ENCODE measurements around the gene CLSTN1. TPM values are rescaled to one million over a fixed set of nuclear protein-coding genes. Genes with fewer than 3 reads are reported as not detected.

CLSTN1 gene
- total RNA-seq, 3 donors from 2014 or later (not counting 1 experiment from before 2014, with no cell fraction given), result 83.1 to 114 (median 94.5) TPM

- Histone ChIP-seq H3K4me3 (ENCODE audit: low read length) (no peak overlapping the region), H3K36me3 (ENCODE audit: control insufficient read depth, insufficient read depth, low read length) (peaks cover 16% of the 10 kb centered on the region), H3K4me1 (ENCODE audit: control insufficient read depth, insufficient read depth, low read length) (peaks cover 15% of the 10 kb centered on the region), H3K27ac (ENCODE audit: low read length) (no peak overlapping the region), H3K27me3 (ENCODE audit: control insufficient read depth, insufficient read depth, low read length) (no peaks in the 10 kb centered on the region), H3K9me3 (ENCODE audit: control insufficient read depth, insufficient read depth, low read length) (peaks cover 3% of the 10 kb centered on the region)
- H3K27me3 Mint-ChIP-seq (ENCODE audit: low read depth in 2 of 2), result no peaks in the 10 kb centered on the region
- DNase-seq (no peak), ATAC-seq (peak in 1 of 3 donors; percentile 36)
- peaks cover 0 to 2% of the 10 kb centered on the region in 2 donors for H3K4me1 Mint-ChIP-seq
- H3K9me3 Mint-ChIP-seq, result no peaks in the 10 kb centered on the region
- intact Hi-C loops (cut with micrococcal nuclease), result no loop called here
- no peak overlapping the region for H3K4me3 Mint-ChIP-seq
- no peaks in the 10 kb centered on the region for H3K36me3 Mint-ChIP-seq
- WGBS (ENCODE audit: insufficient coverage), result 95% methylated on average over 4 of the region's 4 CpGs
- no peak overlapping the region for H3K27ac Mint-ChIP-seq
- no peak for TF ChIP-seq CTCF (IDR thresholded peaks at IDR 0.05)
Observed at GRCh38 chr1:9853249-9853595, 29.5 kb upstream of the CLSTN1 start.

GRCh38 chr1:9852410-9853248, 28.9 kb upstream of the CLSTN1 start:
- Histone ChIP-seq H3K27ac (ENCODE audit: low read length) (no peak overlapping the region), H3K4me1 (ENCODE audit: control insufficient read depth, insufficient read depth, low read length) (peaks cover 15% of the 10 kb centered on the region), H3K9me3 (ENCODE audit: control insufficient read depth, insufficient read depth, low read length) (peaks cover 3% of the 10 kb centered on the region), H3K4me3 (ENCODE audit: low read length) (no peak overlapping the region), H3K36me3 (ENCODE audit: control insufficient read depth, insufficient read depth, low read length) (peaks cover 19% of the 10 kb centered on the region), H3K27me3 (ENCODE audit: control insufficient read depth, insufficient read depth, low read length) (no peaks in the 10 kb centered on the region)
- Mint-ChIP-seq H3K27ac (no peak overlapping the region), H3K27me3 (ENCODE audit: low read depth in 2 of 2) (no peaks in the 10 kb centered on the region), H3K9me3 (no peaks in the 10 kb centered on the region), H3K4me3 (no peak overlapping the region), H3K4me1 (no peaks in the 10 kb centered on the region), H3K36me3 (no peaks in the 10 kb centered on the region)
- no peak for TF ChIP-seq CTCF (IDR thresholded peaks at IDR 0.05)
- no peak for DNase-seq
- ATAC-seq, result no peak
- 91% methylated on average over 12 of the region's 12 CpGs for WGBS (ENCODE audit: insufficient coverage)
- intact Hi-C loops (cut with micrococcal nuclease), result no loop called here

- no peaks in the 10 kb centered on the region for H3K27me3 Mint-ChIP-seq (ENCODE audit: low read depth in 2 of 2)
- no peaks in the 10 kb centered on the region for H3K4me1 Mint-ChIP-seq
- TF ChIP-seq CTCF (IDR thresholded peaks at IDR 0.05), result no peak
- WGBS (ENCODE audit: insufficient coverage), result 88% methylated on average over 8 of the region's 8 CpGs
- ATAC-seq (no peak), DNase-seq (no peak)
- no peaks in the 10 kb centered on the region for H3K27me3 ChIP-seq (ENCODE audit: control insufficient read depth, insufficient read depth, low read length)
- H3K4me3 Mint-ChIP-seq, result no peak overlapping the region
- peaks cover 3% of the 10 kb centered on the region for H3K9me3 ChIP-seq (ENCODE audit: control insufficient read depth, insufficient read depth, low read length)
- intact Hi-C loops (cut with micrococcal nuclease), result no loop called here
- no peak overlapping the region for H3K27ac Mint-ChIP-seq
- H3K4me3 ChIP-seq (ENCODE audit: low read length), result no peak overlapping the region
- no peaks in the 10 kb centered on the region for H3K36me3 Mint-ChIP-seq
- peaks cover 15% of the 10 kb centered on the region for H3K4me1 ChIP-seq (ENCODE audit: control insufficient read depth, insufficient read depth, low read length)
- H3K9me3 Mint-ChIP-seq, result no peaks in the 10 kb centered on the region
- H3K36me3 ChIP-seq (ENCODE audit: control insufficient read depth, insufficient read depth, low read length), result peaks cover 19% of the 10 kb centered on the region
- no peak overlapping the region for H3K27ac ChIP-seq (ENCODE audit: low read length)
Observed at GRCh38 chr1:9852004-9852403, 28.2 kb upstream of the CLSTN1 start.

Measured in natural killer cell (primary cell).